ENCODE data around the gene ZFP62. TPM values are rescaled to one million over a fixed set of nuclear protein-coding genes. Genes with fewer than 3 reads are reported as not detected.

The ZFP62 gene
- total and polyA plus RNA-seq, 2 of the 4 experiments (the other 2 are of a cell fraction): 8.2 to 20.3 TPM

DNA sequence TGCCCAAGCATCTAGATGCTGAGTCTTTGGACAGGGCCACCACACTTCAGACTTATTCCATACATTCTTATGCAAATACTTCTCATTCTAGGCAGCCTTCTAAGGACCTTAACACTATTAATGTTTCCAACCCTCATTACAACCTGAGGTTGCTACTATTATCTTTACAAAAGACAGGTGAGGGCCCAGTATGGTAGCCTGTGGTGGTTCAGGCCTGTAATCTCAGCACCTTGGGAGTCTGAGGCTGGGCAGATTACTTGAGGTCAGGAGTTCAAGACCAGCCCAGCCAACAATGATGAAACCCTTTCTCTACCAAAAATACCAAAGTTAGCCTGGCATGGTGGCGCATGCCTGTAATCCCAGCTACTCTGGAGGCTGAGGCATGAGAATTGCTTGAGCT, 16.2 kb downstream of the ZFP62 start:
- H4K5ac ChIP-seq (ENCODE audit: low read depth, low read length): no peak overlapping the region
- intact Hi-C loops (cut with micrococcal nuclease): no loop called here
- no peak overlapping the region for H2BK20ac ChIP-seq (ENCODE audit: low read depth, low read length)
- H2BK5ac ChIP-seq (ENCODE audit: low read depth, low read length, poor library complexity, severe bottlenecking): no peak overlapping the region
- H2AFZ ChIP-seq (replicated peaks; ENCODE audit: low read length, poor library complexity): no peak overlapping the region
- H3K4me3 ChIP-seq (ENCODE audit: insufficient read depth, low read depth, low read length): no peak overlapping the region
- H3K79me1 ChIP-seq (ENCODE audit: low read depth in 1 of 2, low read length in 2 of 2): peaks cover 0 to 3% of the 10 kb centered on the region in 2 experiments; a peak in 1 of 4 replicates
- H3K4ac ChIP-seq (ENCODE audit: low read depth, low read length): no peak overlapping the region
- no peaks in the 10 kb centered on the region for H3K27me3 ChIP-seq (ENCODE audit: control insufficient read depth, insufficient read depth, low read length)
- no TSS peak for BruUV-seq (replicated peaks)
- no peak overlapping the region for H3K14ac ChIP-seq (replicated peaks; ENCODE audit: low read depth, low read length)
- no peak overlapping the region for H4K91ac ChIP-seq (ENCODE audit: insufficient read depth, low read depth, low read length)
- no peak overlapping the region for H2BK120ac ChIP-seq (ENCODE audit: low read depth, low read length)
- peaks cover 39% of the 10 kb centered on the region for H3K9me3 ChIP-seq (ENCODE audit: control insufficient read depth, insufficient read depth, low read length)
- no peaks in the 10 kb centered on the region for H3K9me1 ChIP-seq (ENCODE audit: insufficient read depth, low read length)
- DNase-seq (no peak), ATAC-seq (ENCODE audit: low read depth) (no peak)
- no peak overlapping the region for H3K4me2 ChIP-seq (ENCODE audit: low read depth, low read length)
- CTCF ChIA-PET: no interaction called here
- H3K36me3 ChIP-seq (ENCODE audit: control insufficient read depth, insufficient read depth, low read length): peaks cover 21% of the 10 kb centered on the region
- TF ChIP-seq, protein P1, sequence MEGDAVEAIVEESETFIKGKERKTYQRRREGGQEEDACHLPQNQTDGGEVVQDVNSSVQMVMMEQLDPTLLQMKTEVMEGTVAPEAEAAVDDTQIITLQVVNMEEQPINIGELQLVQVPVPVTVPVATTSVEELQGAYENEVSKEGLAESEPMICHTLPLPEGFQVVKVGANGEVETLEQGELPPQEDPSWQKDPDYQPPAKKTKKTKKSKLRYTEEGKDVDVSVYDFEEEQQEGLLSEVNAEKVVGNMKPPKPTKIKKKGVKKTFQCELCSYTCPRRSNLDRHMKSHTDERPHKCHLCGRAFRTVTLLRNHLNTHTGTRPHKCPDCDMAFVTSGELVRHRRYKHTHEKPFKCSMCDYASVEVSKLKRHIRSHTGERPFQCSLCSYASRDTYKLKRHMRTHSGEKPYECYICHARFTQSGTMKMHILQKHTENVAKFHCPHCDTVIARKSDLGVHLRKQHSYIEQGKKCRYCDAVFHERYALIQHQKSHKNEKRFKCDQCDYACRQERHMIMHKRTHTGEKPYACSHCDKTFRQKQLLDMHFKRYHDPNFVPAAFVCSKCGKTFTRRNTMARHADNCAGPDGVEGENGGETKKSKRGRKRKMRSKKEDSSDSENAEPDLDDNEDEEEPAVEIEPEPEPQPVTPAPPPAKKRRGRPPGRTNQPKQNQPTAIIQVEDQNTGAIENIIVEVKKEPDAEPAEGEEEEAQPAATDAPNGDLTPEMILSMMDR (conservative IDR thresholded peaks at IDR 0.05; ENCODE audit: low read depth, low read length): no peak
- TF ChIP-seq RCOR1 (IDR thresholded peaks at IDR 0.05; ENCODE audit: insufficient replicate concordance, low read length): no peak
- TF ChIP-seq SMC3 (IDR thresholded peaks at IDR 0.05; ENCODE audit: low read depth, low read length): no peak
- TF ChIP-seq, protein P2, sequence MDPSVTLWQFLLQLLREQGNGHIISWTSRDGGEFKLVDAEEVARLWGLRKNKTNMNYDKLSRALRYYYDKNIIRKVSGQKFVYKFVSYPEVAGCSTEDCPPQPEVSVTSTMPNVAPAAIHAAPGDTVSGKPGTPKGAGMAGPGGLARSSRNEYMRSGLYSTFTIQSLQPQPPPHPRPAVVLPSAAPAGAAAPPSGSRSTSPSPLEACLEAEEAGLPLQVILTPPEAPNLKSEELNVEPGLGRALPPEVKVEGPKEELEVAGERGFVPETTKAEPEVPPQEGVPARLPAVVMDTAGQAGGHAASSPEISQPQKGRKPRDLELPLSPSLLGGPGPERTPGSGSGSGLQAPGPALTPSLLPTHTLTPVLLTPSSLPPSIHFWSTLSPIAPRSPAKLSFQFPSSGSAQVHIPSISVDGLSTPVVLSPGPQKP (IDR thresholded peaks at IDR 0.05; ENCODE audit: borderline replicate concordance, low read depth, low read length): no peak
- no peak for TF ChIP-seq MXI1 (IDR thresholded peaks at IDR 0.05; ENCODE audit: borderline replicate concordance, low read depth, low read length)
- no peak for TF ChIP-seq BHLHE40 (IDR thresholded peaks at IDR 0.05; ENCODE audit: low read depth, low read length)
- TF ChIP-seq MAZ (IDR thresholded peaks at IDR 0.05; ENCODE audit: borderline replicate concordance, low read depth, low read length): no peak
- TF ChIP-seq RFX5 (IDR thresholded peaks at IDR 0.05; ENCODE audit: low read depth, low read length): no peak
- no peak for TF ChIP-seq MAFK (IDR thresholded peaks at IDR 0.05; ENCODE audit: low read depth, low read length)
- TF ChIP-seq CEBPB (IDR thresholded peaks at IDR 0.05; ENCODE audit: low read depth, low read length): no peak
- no peak for TF ChIP-seq NFE2L2 (IDR thresholded peaks at IDR 0.05; ENCODE audit: low read depth, low read length)
- no peak for TF ChIP-seq CHD1 (IDR thresholded peaks at IDR 0.05; ENCODE audit: low read depth, low read length)
- no peak overlapping the region for H2BK15ac ChIP-seq (ENCODE audit: low read depth, low read length)
- no peak overlapping the region for H4K8ac ChIP-seq (ENCODE audit: low read depth in 2 of 2, low read length in 2 of 2)
- H3K23ac ChIP-seq (ENCODE audit: low read depth, low read length): no peak overlapping the region
- no peak overlapping the region for H2AK5ac ChIP-seq (ENCODE audit: low read depth, low read length)
- dilution Hi-C loops (cut with HindIII; ENCODE audit: low sequenced_read_pairs, unreplicated experiment): no loop called here
- no peak overlapping the region for H3K27ac ChIP-seq (ENCODE audit: insufficient read depth, low read length)
- no peak overlapping the region for H3K9ac ChIP-seq (ENCODE audit: low read depth, low read length)
- no peaks in the 10 kb centered on the region for H4K20me1 ChIP-seq (ENCODE audit: insufficient read depth, low read length)
- H3K18ac ChIP-seq (ENCODE audit: low read depth, low read length): no peak overlapping the region
- no peak overlapping the region for H2AK9ac ChIP-seq (replicated peaks; ENCODE audit: low read depth, low read length, poor library complexity)
- in situ Hi-C loops (cut with MboI; ENCODE audit: low sequenced_read_pairs): no loop called here
- no CpG with 5 or more reads among the region's 1 CpG for WGBS, 2 experiments (ENCODE audit: extremely low coverage in 2 of 2, insufficient read length in 1 of 2)
- H3K4me1 ChIP-seq (ENCODE audit: control insufficient read depth, insufficient read depth, low read length): no peaks in the 10 kb centered on the region
- no peak overlapping the region for H3K56ac ChIP-seq (ENCODE audit: extremely low read depth, insufficient read depth, low read length)
- POLR2A ChIA-PET (ENCODE audit: unreplicated experiment): no interaction called here

Data from IMR-90 (cell line).